Liver (tissue), 9 donors: ENCODE measurements around the gene IRX2. TPM values are rescaled to one million over a fixed set of nuclear protein-coding genes. Genes with fewer than 3 reads are reported as not detected.

Experiments
- DNase-seq: peaks from one replicate; pipeline ENCODE4 v3.0.0-alpha.2; 2017; ENCODE audit warnings: low spot score
- H3K27ac ChIP-seq, 2 donors: one replicate each; pipeline ENCODE4 v1.7.0; 2013; ENCODE audit warnings: inconsistent platforms in 2 of 2, low read length in 2 of 2, control low read depth in 1 of 2, low read depth in 1 of 2, mild to moderate bottlenecking in 1 of 2
- H3K27me3 ChIP-seq, 4 donors: one replicate each; pipeline versions ENCODE4 v1.6.1 to v1.7.0; 2013; ENCODE audit warnings: low read length in 3 of 4, inconsistent platforms in 1 of 4, mild to moderate bottlenecking in 1 of 4, moderate library complexity in 1 of 4; ENCODE audit not compliant: control insufficient read depth in 4 of 4, insufficient read depth in 4 of 4
- H3K36me3 ChIP-seq, 4 donors: one replicate each; pipeline versions ENCODE4 v1.6.1 to v1.7.0; 2013; ENCODE audit warnings: low read length in 3 of 4, mild to moderate bottlenecking in 3 of 4, low read depth in 1 of 4, moderate library complexity in 1 of 4; ENCODE audit not compliant: control insufficient read depth in 4 of 4, insufficient read depth in 3 of 4
- H3K4me1 ChIP-seq, 4 donors: one replicate each; pipeline versions ENCODE4 v1.6.1 to v1.7.0; 2013; ENCODE audit warnings: low read length in 3 of 4, mild to moderate bottlenecking in 3 of 4, moderate library complexity in 1 of 4; ENCODE audit not compliant: control insufficient read depth in 4 of 4, insufficient read depth in 4 of 4
- H3K4me3 ChIP-seq, 3 donors: one replicate each; pipeline versions ENCODE4 v1.6.1 to v1.7.0; 2013; ENCODE audit warnings: low read length in 3 of 3, control low read depth in 1 of 3, low read depth in 1 of 3, mild to moderate bottlenecking in 1 of 3
- H3K9ac ChIP-seq, 2 donors: one replicate each; pipeline ENCODE4 v1.7.0; 2013; ENCODE audit warnings: low read length in 2 of 2, mild to moderate bottlenecking in 2 of 2, moderate library complexity in 2 of 2, control low read depth in 1 of 2, low read depth in 1 of 2
- H3K9me3 ChIP-seq, 4 donors: one replicate each; pipeline versions ENCODE4 v1.6.1 to v1.7.0; 2013; ENCODE audit warnings: low read length in 3 of 4; ENCODE audit not compliant: control insufficient read depth in 4 of 4
- CTCF ChIP-seq: fragments of 150-350 bp; IDR thresholded peaks from 2 replicates; pipeline ENCODE4 v1.5.1; 2017; ENCODE audit warnings: improper control_type of control experiment, low read depth, low read length; ENCODE audit not compliant: missing input control
- EGR1 ChIP-seq, 2 donors: IDR thresholded peaks; 2 replicates each; pipeline ENCODE4 v1.6.1; 2016 to 2018; ENCODE audit warnings: antibody characterized with exemption in 2 of 2, low read depth in 2 of 2
- FOXA1 ChIP-seq: IDR thresholded peaks from 2 replicates; pipeline ENCODE4 v1.6.1; 2016; ENCODE audit warnings: antibody characterized with exemption
- HNF4A ChIP-seq, 2 donors: conservative IDR thresholded peaks; 2 replicates each; pipeline ENCODE4 v1.6.1; 2016; ENCODE audit warnings: antibody characterized with exemption in 2 of 2, mild to moderate bottlenecking in 2 of 2
- HNF4G ChIP-seq: IDR thresholded peaks from 2 replicates; pipeline ENCODE4 v1.6.1; 2016; ENCODE audit warnings: antibody characterized with exemption
- JUND ChIP-seq, 2 donors: IDR thresholded peaks; 2 replicates each; pipeline ENCODE4 v1.6.1; 2016; ENCODE audit warnings: antibody characterized with exemption in 2 of 2
- NR2F2 ChIP-seq: IDR thresholded peaks from 2 replicates; pipeline ENCODE4 v1.6.1; 2016; ENCODE audit warnings: antibody characterized with exemption
- RAD21 ChIP-seq, 2 donors: IDR thresholded peaks; 2 replicates each; pipeline ENCODE4 v1.6.1; 2016; ENCODE audit warnings: antibody characterized with exemption in 2 of 2, mild to moderate bottlenecking in 2 of 2
- RXRA ChIP-seq, 2 donors: IDR thresholded peaks; 2 replicates each; pipeline ENCODE4 v1.6.1; 2017 to 2018; ENCODE audit warnings: antibody characterized with exemption in 2 of 2, mild to moderate bottlenecking in 1 of 2
- SP1 ChIP-seq: IDR thresholded peaks from 2 replicates; pipeline ENCODE4 v1.6.1; 2018; ENCODE audit warnings: antibody characterized with exemption, mild to moderate bottlenecking
- TAF1 ChIP-seq: conservative IDR thresholded peaks from 2 replicates; pipeline ENCODE4 v1.6.1; 2016; ENCODE audit warnings: antibody characterized with exemption, mild to moderate bottlenecking
- YY1 ChIP-seq: IDR thresholded peaks from 2 replicates; pipeline ENCODE4 v1.6.1; 2016; ENCODE audit warnings: antibody characterized with exemption, mild to moderate bottlenecking
- WGBS: extraction: QIAGEN DNeasy Blood & Tissue Kit; methylation state at CpG from one replicate; pipeline ENCODE4 v1.1.7; 2013; 5-methylcytosine and 5-hydroxymethylcytosine counted together
- polyA plus RNA-seq, 2 donors: library from polyadenylated mRNA; stranded (reverse) in 1 of 2; unstranded in 1 of 2; fragments of 200-250 nt in 1 of 2; fragments of >200 nt in 1 of 2; fragmentation: Nextera tagmentation in 1 of 2; extraction: Ambion mirVana in 1 of 2; gene quantifications; one replicate each; pipeline versions ENCODE4 v1.2.1 to v1.2.3, GENCODE V29; 2013 to 2015
- total RNA-seq, 2 donors: library from RNA; depleted of rRNA; stranded (reverse); fragments of >200 nt; gene quantifications; one replicate each; pipeline ENCODE4 v1.2.3, GENCODE V29; 2014
- TF ChIP-seq, protein P1 (sequence below): IDR thresholded peaks from 2 replicates; pipeline ENCODE4 v1.6.1; 2016; ENCODE audit warnings: antibody characterized with exemption, mild to moderate bottlenecking
- TF ChIP-seq, protein P2 (sequence below): IDR thresholded peaks from 2 replicates; pipeline ENCODE4 v1.6.1; 2016; ENCODE audit warnings: antibody characterized with exemption
- TF ChIP-seq, protein P3 (sequence below): IDR thresholded peaks from 2 replicates; pipeline ENCODE4 v1.6.1; 2016; ENCODE audit warnings: antibody characterized with exemption
- TF ChIP-seq, protein P4 (sequence below): IDR thresholded peaks from 2 replicates; pipeline ENCODE4 v1.6.1; 2016; ENCODE audit warnings: antibody characterized with exemption
- donor health status: healthy.
- donor health status: healthy.
- donor health status: healthy.
- donor health status: healthy.
- donor health status: healthy.

Gene IRX2
- total and polyA plus RNA-seq, 4 donors: not detected

DNA sequence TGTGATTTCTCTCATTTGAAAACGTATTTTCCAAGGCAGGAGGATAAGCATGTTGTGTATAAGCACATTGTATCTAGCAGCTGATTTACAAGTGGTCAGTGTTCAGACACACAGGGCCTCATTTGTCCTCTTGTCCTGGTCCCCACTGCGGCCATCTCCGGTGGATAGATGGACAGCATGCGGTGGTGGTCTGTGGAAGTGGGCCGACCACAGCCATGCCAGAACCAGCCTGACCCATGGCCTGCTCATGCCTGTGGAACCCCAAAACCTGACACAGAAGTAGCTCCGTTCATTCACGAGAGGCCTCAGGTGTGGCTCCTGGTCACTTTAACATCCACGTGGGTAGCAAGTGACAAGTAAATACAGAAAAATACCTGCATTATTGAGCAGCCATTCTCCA is 14.6 kb downstream of the IRX2 start:
- Histone ChIP-seq H3K36me3 (no peaks in the 10 kb centered on the region), H3K4me1 (peaks cover 4 to 20% (median 10%) of the 10 kb centered on the region in 4 donors), H3K4me3 (no peak overlapping the region), H3K27ac (no peak overlapping the region), H3K9me3 (peaks cover 0 to 4% (median 1%) of the 10 kb centered on the region in 4 donors), H3K27me3 (peaks cover 0 to 19% (median 9%) of the 10 kb centered on the region in 4 donors), H3K9ac (no peak overlapping the region)
- no peak for TF ChIP-seq JUND (IDR thresholded peaks at IDR 0.05)
- no peak for DNase-seq
- 76% methylated on average over 8 of the region's 8 CpGs for WGBS

GRCh38 chr5:2735996-2736395 is 15.5 kb downstream of the IRX2 start:
- Histone ChIP-seq H3K4me3 (no peak overlapping the region), H3K36me3 (no peaks in the 10 kb centered on the region), H3K9me3 (peaks cover 0 to 4% (median 1%) of the 10 kb centered on the region in 4 donors), H3K9ac (no peak overlapping the region), H3K27me3 (peaks cover 0 to 18% (median 7%) of the 10 kb centered on the region in 4 donors), H3K4me1 (peaks cover 4 to 20% (median 10%) of the 10 kb centered on the region in 4 donors), H3K27ac (no peak overlapping the region)
- TF ChIP-seq TAF1 (no peak), NR2F2 (no peak), FOXA1 (no peak), EGR1 (IDR thresholded peaks at IDR 0.05; ENCODE audit: low read depth in 2 of 2) (no peak), HNF4A (conservative IDR thresholded peaks at IDR 0.05) (no peak), HNF4G (no peak), RAD21 (IDR thresholded peaks at IDR 0.05) (no peak), YY1 (no peak), CTCF (no peak), JUND (IDR thresholded peaks at IDR 0.05) (no peak), RXRA (IDR thresholded peaks at IDR 0.05) (no peak), SP1 (no peak)
- TF ChIP-seq, protein P1, sequence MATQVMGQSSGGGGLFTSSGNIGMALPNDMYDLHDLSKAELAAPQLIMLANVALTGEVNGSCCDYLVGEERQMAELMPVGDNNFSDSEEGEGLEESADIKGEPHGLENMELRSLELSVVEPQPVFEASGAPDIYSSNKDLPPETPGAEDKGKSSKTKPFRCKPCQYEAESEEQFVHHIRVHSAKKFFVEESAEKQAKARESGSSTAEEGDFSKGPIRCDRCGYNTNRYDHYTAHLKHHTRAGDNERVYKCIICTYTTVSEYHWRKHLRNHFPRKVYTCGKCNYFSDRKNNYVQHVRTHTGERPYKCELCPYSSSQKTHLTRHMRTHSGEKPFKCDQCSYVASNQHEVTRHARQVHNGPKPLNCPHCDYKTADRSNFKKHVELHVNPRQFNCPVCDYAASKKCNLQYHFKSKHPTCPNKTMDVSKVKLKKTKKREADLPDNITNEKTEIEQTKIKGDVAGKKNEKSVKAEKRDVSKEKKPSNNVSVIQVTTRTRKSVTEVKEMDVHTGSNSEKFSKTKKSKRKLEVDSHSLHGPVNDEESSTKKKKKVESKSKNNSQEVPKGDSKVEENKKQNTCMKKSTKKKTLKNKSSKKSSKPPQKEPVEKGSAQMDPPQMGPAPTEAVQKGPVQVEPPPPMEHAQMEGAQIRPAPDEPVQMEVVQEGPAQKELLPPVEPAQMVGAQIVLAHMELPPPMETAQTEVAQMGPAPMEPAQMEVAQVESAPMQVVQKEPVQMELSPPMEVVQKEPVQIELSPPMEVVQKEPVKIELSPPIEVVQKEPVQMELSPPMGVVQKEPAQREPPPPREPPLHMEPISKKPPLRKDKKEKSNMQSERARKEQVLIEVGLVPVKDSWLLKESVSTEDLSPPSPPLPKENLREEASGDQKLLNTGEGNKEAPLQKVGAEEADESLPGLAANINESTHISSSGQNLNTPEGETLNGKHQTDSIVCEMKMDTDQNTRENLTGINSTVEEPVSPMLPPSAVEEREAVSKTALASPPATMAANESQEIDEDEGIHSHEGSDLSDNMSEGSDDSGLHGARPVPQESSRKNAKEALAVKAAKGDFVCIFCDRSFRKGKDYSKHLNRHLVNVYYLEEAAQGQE: no peak
- TF ChIP-seq, protein P2, sequence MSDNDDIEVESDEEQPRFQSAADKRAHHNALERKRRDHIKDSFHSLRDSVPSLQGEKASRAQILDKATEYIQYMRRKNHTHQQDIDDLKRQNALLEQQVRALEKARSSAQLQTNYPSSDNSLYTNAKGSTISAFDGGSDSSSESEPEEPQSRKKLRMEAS: no peak
- TF ChIP-seq, protein P3, sequence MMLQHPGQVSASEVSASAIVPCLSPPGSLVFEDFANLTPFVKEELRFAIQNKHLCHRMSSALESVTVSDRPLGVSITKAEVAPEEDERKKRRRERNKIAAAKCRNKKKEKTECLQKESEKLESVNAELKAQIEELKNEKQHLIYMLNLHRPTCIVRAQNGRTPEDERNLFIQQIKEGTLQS: no peak
- TF ChIP-seq, protein P4, sequence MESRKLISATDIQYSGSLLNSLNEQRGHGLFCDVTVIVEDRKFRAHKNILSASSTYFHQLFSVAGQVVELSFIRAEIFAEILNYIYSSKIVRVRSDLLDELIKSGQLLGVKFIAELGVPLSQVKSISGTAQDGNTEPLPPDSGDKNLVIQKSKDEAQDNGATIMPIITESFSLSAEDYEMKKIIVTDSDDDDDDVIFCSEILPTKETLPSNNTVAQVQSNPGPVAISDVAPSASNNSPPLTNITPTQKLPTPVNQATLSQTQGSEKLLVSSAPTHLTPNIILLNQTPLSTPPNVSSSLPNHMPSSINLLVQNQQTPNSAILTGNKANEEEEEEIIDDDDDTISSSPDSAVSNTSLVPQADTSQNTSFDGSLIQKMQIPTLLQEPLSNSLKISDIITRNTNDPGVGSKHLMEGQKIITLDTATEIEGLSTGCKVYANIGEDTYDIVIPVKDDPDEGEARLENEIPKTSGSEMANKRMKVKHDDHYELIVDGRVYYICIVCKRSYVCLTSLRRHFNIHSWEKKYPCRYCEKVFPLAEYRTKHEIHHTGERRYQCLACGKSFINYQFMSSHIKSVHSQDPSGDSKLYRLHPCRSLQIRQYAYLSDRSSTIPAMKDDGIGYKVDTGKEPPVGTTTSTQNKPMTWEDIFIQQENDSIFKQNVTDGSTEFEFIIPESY: no peak
- WGBS: 51% methylated on average over 3 of the region's 3 CpGs
- DNase-seq: no peak
